BLaER1 (cell line): Measurements from ENCODE around the gene CCNY.

Experiments used
- H3K27ac ChIP-seq: shearing (Covaris generic); formaldehyde crosslinking; 2 replicates; pipeline ENCODE4 v1.8.1; 2022
- H3K27me3 ChIP-seq: shearing (Covaris generic); formaldehyde crosslinking; 2 replicates; pipeline ENCODE4 v1.8.1; 2022
- H3K36me3 ChIP-seq: shearing (Covaris generic); formaldehyde crosslinking; 2 replicates; pipeline ENCODE4 v1.8.1; 2022
- H3K4me1 ChIP-seq: shearing (Covaris generic); formaldehyde crosslinking; 2 replicates; pipeline ENCODE4 v1.8.1; 2022
- H3K4me2 ChIP-seq: shearing (Covaris generic); formaldehyde crosslinking; 2 replicates; pipeline ENCODE4 v1.8.1; 2022
- H3K4me3 ChIP-seq: shearing (Covaris generic); formaldehyde crosslinking; 2 replicates; pipeline ENCODE4 v1.8.1; 2022
- H3K9ac ChIP-seq: shearing (Covaris generic); formaldehyde crosslinking; 2 replicates; pipeline ENCODE4 v1.8.1; 2022
- H3K9me3 ChIP-seq: shearing (Covaris generic); formaldehyde crosslinking; 2 replicates; pipeline ENCODE4 v1.8.1; 2022
- H4K20me1 ChIP-seq: shearing (Covaris generic); formaldehyde crosslinking; 2 replicates; pipeline ENCODE4 v1.8.1; 2022
- Cebpa-rat ChIP-seq: shearing (Covaris generic); IDR thresholded peaks from 2 replicates; pipeline ENCODE4 v1.8.1; 2022

Gene CCNY

DNA sequence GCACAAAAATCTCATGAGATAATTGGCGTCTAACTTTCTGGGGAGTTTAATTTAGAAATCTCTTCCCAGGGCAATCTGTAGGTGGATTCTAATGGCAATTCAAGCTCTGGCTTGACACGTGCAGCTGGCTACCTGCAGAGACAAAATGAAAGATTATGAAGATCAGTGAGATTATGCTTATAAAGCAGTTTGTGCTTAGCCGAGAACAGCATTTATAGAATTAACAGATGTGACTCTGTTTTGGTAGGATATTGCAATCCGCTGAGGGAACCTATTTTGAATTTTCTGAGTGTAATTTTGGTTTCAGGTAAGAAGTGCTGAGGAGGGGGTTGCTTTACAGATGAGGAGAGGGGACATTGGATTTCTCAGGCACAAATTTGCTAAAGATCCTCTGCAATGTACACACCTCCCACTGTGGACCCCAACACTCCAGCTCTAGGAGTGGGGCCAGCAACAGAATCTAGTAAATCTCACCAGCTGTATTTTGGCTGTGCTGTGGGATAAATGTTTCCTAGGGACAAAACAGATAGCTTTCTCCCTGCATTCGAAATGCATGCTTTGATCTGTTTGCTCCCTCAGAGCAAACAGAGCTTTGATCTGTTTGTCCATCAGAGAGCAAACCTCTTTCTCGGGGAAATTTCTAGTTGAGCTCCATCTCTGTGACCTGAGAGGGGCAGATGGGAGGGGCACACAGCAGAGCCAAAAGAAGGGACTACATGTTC lies 276.2 kb downstream of the CCNY start:
- Histone ChIP-seq H3K4me3 (no peak overlapping the region), H3K9me3 (peaks cover 29% of the 10 kb centered on the region), H3K27ac (no peak overlapping the region), H4K20me1 (no peaks in the 10 kb centered on the region), H3K36me3 (no peaks in the 10 kb centered on the region), H3K4me2 (no peak overlapping the region), H3K27me3 (no peaks in the 10 kb centered on the region), H3K4me1 (no peaks in the 10 kb centered on the region), H3K9ac (no peak overlapping the region)
- no peak for TF ChIP-seq Cebpa-rat

DNA sequence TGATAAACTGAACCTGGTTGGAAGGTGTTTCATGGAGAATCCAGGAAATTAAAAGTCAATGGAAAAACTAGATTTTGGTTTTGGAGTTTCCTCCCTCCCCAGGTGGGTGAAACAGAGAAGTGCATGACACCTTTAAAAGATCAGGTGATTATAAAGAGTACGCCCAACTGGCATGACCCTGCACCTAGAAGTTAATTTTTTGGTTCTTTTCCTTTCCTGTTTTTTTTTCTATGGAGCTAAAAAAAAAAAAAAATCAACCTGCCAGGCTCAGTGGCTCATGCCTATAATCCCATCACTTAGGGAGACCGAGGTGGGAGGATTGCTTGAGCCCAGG lies 276.8 kb downstream of the CCNY start:
- H3K4me2 ChIP-seq, result no peak overlapping the region
- no peaks in the 10 kb centered on the region for H3K27me3 ChIP-seq
- H4K20me1 ChIP-seq, result no peaks in the 10 kb centered on the region
- no peak overlapping the region for H3K9ac ChIP-seq
- no peaks in the 10 kb centered on the region for H3K4me1 ChIP-seq
- no peak overlapping the region for H3K27ac ChIP-seq
- peaks cover 23% of the 10 kb centered on the region for H3K9me3 ChIP-seq
- H3K4me3 ChIP-seq, result no peak overlapping the region
- TF ChIP-seq Cebpa-rat, result no peak
- no peaks in the 10 kb centered on the region for H3K36me3 ChIP-seq

DNA sequence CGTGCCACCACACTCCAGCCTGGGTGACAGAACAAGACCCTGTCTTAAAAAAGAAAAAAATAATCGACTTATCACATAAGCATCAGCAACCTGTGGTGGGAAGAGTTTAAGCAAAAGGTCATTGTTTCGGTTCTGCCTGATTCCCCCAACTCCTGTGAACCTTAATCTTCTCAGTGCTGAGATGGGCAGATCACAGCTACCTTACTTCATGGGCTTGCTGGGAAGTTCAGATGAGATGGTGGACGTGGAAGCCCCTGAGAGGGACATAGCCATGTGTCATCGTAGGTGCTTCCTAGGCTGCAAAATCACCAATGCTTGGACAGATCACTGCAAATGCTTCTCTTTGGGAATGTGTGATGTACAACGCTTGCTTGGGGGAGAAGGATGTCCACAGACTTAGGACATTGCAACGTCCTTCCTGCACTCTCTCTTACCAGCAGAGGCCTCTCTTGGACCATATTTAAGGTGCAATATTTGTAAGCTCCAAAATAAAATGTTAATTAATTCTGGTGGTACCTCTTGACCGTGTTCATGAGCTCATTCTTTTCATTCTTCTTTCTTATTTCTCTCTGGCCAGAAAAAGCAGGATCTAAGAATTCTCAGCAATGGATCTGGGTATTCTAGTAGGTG lies 277.4 kb downstream of the CCNY start:
- Histone ChIP-seq H4K20me1 (no peaks in the 10 kb centered on the region), H3K4me3 (no peak overlapping the region), H3K4me1 (no peaks in the 10 kb centered on the region), H3K27ac (no peak overlapping the region), H3K4me2 (no peak overlapping the region), H3K27me3 (no peaks in the 10 kb centered on the region), H3K9ac (no peak overlapping the region), H3K36me3 (no peaks in the 10 kb centered on the region), H3K9me3 (peaks cover 17% of the 10 kb centered on the region)
- TF ChIP-seq Cebpa-rat, result no peak

DNA sequence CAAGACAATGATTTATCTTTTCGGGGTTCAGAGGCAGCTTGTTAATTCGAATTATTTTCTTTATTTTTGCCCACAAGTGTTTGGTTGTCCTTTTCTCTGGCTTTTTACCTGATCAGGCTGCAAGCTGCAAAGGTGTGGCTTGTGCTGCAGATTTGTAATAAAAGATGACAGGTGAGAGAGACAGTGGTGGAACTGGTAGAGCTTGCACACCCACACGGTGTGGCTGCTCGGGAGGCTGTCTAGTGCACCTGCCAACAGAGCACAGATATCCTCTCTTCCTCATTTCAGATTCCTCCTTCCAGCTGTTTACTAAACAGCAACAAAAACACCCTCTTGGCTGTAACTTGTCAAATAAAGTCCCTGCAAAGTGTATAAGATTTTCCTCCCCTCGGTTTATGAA lies 278.0 kb downstream of the CCNY start:
- TF ChIP-seq Cebpa-rat, result no peak
- no peak overlapping the region for H3K27ac ChIP-seq
- H4K20me1 ChIP-seq, result no peaks in the 10 kb centered on the region
- no peak overlapping the region for H3K4me3 ChIP-seq
- no peaks in the 10 kb centered on the region for H3K36me3 ChIP-seq
- no peaks in the 10 kb centered on the region for H3K27me3 ChIP-seq
- no peak overlapping the region for H3K4me2 ChIP-seq
- H3K9ac ChIP-seq, result no peak overlapping the region
- H3K4me1 ChIP-seq, result no peaks in the 10 kb centered on the region
- H3K9me3 ChIP-seq, result peaks cover 14% of the 10 kb centered on the region
